Cerebellar cortex (tissue), 1 donor: ENCODE measurements around the gene FN3K.
A peak's percentile ranks its signal among the peaks of the same experiment; 100 is the strongest.

Source experiments
- DNase-seq: peaks from one replicate; pipeline ENCODE4 v3.0.0-alpha.2; 2015; ENCODE audit warnings: low spot score

Gene FN3K

GRCh38 chr17:82734987-82735866, at the start of gene FN3K:
TSS of gene FN3K (plus strand) at chr17:82735615. CDS start at chr17:82735637, 22 bp downstream.
- DNase-seq, result peak; percentile 54

- no peak for DNase-seq
Measured at GRCh38 chr17:82686366-82687324, 48.8 kb upstream of the FN3K start.

- no peak for DNase-seq
Measured at GRCh38 chr17:82687375-82687861, 48.0 kb upstream of the FN3K start.

- no peak for DNase-seq
Measured at GRCh38 chr17:82687871-82688270, 47.5 kb upstream of the FN3K start.

- no peak for DNase-seq
Measured at GRCh38 chr17:82689077-82689476, 46.3 kb upstream of the FN3K start.

GRCh38 chr17:82690786-82691489, 44.5 kb upstream of the FN3K start:
- DNase-seq, result no peak

- DNase-seq, result peak; percentile 28
Measured at GRCh38 chr17:82691714-82692113, 43.7 kb upstream of the FN3K start.

- DNase-seq, result no peak
Measured at GRCh38 chr17:82692268-82692667, 43.1 kb upstream of the FN3K start.

- DNase-seq, result no peak
Measured at GRCh38 chr17:82693168-82693867, 42.1 kb upstream of the FN3K start.

- DNase-seq, result no peak
Measured at GRCh38 chr17:82694647-82695046, 40.8 kb upstream of the FN3K start.

GRCh38 chr17:82696259-82696658, 39.2 kb upstream of the FN3K start:
- DNase-seq, result no peak

GRCh38 chr17:82696916-82697807, 38.3 kb upstream of the FN3K start:
- no peak for DNase-seq

GRCh38 chr17:82697808-82698064, 37.7 kb upstream of the FN3K start:
- DNase-seq, result no peak

GRCh38 chr17:82698065-82698973, 37.1 kb upstream of the FN3K start, which contains the start of gene RAB40B:
TSS of gene RAB40B (minus strand) at chr17:82698698. CDS start at chr17:82698596, 102 bp downstream.
- DNase-seq, result peak; percentile 99

- no peak for DNase-seq
Measured at GRCh38 chr17:82698974-82699442, 36.4 kb upstream of the FN3K start.

GRCh38 chr17:82699551-82699950, 35.9 kb upstream of the FN3K start:
- no peak for DNase-seq

- DNase-seq, result no peak
Measured at GRCh38 chr17:82702231-82702927, 33.0 kb upstream of the FN3K start.

GRCh38 chr17:82703036-82703745, 32.2 kb upstream of the FN3K start:
- DNase-seq, result no peak
